Measurements from ENCODE around the gene SECISBP2. TPM values are rescaled to one million over a fixed set of nuclear protein-coding genes. Genes with fewer than 3 reads are reported as not detected.

Gene SECISBP2
- total RNA-seq, 2 donors from 2014 or later, result 54.7 to 65.6 TPM

DNA sequence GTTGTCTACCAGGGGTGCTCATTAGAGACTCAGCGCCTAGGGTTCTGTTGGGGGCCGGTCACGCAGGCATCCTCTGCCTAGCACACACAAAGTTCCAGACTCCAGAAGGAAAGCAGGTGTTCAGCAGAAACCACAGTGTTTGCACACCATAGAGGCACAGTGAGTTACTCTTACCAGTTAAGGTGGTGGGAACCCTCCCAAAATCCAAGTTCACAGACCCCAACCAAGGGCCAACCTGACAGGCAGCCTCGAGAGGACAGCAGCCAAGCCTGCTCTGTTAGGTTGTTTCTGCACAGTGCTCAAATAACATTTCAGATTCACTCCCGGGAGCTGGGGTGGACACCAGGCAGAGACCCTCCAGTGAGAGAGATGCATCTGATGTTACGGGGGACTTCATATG is 36.2 kb downstream of the SECISBP2 start:
- no peak overlapping the region for H3K27ac ChIP-seq
- peaks cover 5 to 62% of the 10 kb centered on the region in 2 donors for H3K36me3 ChIP-seq (replicated peaks in 1 of 2; ENCODE audit: insufficient read depth in 1 of 2, low read depth in 2 of 2)
- H3K4me1 ChIP-seq, result no peaks in the 10 kb centered on the region
- no peaks in the 10 kb centered on the region for H3K9me3 ChIP-seq
- ATAC-seq, result no peak
- TF ChIP-seq, protein P1, sequence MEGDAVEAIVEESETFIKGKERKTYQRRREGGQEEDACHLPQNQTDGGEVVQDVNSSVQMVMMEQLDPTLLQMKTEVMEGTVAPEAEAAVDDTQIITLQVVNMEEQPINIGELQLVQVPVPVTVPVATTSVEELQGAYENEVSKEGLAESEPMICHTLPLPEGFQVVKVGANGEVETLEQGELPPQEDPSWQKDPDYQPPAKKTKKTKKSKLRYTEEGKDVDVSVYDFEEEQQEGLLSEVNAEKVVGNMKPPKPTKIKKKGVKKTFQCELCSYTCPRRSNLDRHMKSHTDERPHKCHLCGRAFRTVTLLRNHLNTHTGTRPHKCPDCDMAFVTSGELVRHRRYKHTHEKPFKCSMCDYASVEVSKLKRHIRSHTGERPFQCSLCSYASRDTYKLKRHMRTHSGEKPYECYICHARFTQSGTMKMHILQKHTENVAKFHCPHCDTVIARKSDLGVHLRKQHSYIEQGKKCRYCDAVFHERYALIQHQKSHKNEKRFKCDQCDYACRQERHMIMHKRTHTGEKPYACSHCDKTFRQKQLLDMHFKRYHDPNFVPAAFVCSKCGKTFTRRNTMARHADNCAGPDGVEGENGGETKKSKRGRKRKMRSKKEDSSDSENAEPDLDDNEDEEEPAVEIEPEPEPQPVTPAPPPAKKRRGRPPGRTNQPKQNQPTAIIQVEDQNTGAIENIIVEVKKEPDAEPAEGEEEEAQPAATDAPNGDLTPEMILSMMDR (IDR thresholded peaks at IDR 0.05), result no peak
- TF ChIP-seq POLR2A (IDR thresholded peaks at IDR 0.05), result no peak
- no peak overlapping the region for H3K4me3 ChIP-seq
- no peak for DNase-seq
- intact Hi-C loops (cut with DNase I), result no loop called here
- H3K27me3 ChIP-seq, result no peaks in the 10 kb centered on the region
- 90 to 97% methylated on average over 6 of the region's 6 CpGs for WGBS, 2 donors

DNA sequence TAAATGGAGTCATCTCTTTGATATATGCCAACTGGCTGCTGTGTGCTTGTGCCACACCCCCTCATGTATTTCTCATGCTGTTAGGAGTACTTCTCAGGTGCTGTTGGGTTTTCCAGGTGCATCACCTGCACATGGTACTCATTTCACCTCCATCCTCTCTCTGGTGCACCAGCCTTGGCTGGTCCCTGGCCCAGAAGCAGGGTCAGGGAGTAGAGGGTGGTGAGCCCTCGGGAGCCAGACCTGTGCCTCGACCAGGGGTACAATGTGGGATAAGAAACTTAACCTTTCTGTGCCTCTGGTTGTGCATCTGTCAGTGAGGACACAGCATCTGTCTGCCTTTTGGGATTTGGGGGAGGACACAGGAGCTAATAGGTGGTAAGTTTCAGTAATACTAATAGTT is 38.5 kb downstream of the SECISBP2 start:
- Histone ChIP-seq H3K9me3 (no peaks in the 10 kb centered on the region), H3K4me1 (no peaks in the 10 kb centered on the region), H3K4me3 (no peak overlapping the region), H3K36me3 (replicated peaks in 1 of 2; ENCODE audit: insufficient read depth in 1 of 2, low read depth in 2 of 2) (peaks cover 0 to 53% of the 10 kb centered on the region in 2 donors), H3K27me3 (no peaks in the 10 kb centered on the region), H3K27ac (no peak overlapping the region)
- 89 to 97% methylated on average over 2 of the region's 2 CpGs for WGBS, 2 donors
- intact Hi-C loops (cut with DNase I), result no loop called here
- TF ChIP-seq, protein P1 (IDR thresholded peaks at IDR 0.05), result no peak
- TF ChIP-seq POLR2A (IDR thresholded peaks at IDR 0.05), result no peak
- no peak for DNase-seq
- no peak for ATAC-seq

DNA sequence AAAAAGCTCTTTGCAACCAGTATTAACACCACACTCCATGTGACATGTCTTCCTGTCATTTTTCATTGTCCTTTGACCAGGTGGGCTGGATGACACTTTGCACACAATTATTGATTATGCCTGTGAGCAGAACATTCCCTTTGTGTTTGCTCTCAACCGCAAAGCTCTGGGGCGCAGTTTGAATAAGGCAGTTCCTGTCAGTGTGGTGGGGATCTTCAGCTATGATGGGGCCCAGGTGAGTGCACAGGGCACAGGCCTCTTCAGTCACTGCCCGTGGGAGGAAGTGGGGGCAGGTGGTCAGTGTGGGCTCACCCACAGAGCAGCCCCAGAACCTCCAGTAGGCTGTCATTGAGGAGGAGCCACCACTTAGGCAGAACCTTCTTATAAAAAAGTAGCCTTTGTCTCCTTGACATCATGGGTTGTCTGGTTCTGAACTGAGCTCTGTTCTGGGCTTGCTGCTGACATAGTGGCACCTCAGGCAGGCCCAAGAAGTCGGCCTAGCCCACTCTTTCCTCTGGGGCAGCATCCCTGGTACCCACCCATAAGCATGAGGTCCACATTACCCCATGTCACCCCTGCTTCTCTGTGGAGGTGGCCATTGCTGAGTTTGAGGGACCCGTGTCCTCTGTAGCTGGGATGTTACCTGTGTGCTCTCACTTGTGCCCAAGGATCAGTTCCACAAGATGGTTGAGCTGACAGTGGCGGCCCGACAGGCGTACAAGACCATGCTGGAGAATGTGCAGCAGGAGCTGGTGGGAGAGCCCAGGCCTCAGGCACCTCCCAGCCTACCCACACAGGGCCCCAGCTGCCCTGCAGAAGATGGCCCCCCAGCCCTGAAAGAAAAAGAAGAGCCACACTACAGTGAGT is 39.3 kb downstream of the SECISBP2 start:
- DNase-seq (no peak), ATAC-seq (no peak)

DNA sequence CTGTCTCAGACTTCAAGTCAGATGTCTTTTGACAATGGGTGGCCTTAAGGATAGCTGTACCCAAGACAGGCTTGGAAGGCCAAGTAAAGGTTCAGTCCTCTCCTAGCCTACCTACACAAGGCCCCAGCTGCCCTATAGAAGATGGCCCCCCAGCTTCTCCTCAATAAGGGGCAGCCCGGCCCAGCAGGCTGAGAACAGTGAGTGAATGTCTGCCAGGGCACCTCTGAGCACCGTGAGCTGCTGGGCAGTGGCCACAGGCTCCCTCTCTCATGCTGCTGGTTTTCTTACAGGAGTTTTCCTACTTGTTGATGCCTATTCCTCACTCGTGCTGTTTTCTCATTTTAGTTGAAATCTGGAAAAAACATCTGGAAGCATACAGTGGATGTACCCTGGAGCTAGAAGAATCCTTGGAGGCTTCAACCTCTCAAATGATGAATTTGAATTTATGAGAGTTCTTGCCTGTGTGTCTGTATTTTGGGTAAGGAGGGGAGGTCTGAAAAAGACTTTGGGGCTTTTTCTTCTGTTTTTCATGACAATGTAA is 40.1 kb downstream of the SECISBP2 start:
- TF ChIP-seq POLR2A (IDR thresholded peaks at IDR 0.05), result no peak
- TF ChIP-seq, protein P1 (IDR thresholded peaks at IDR 0.05), result no peak
- Histone ChIP-seq H3K27ac (no peak overlapping the region), H3K27me3 (no peaks in the 10 kb centered on the region), H3K36me3 (replicated peaks in 1 of 2; ENCODE audit: insufficient read depth in 1 of 2, low read depth in 2 of 2) (peaks cover 0 to 46% of the 10 kb centered on the region in 2 donors), H3K9me3 (no peaks in the 10 kb centered on the region), H3K4me1 (no peaks in the 10 kb centered on the region), H3K4me3 (no peak overlapping the region)
- WGBS, 2 donors, result 83 to 90% methylated on average over 3 of the region's 3 CpGs
- ATAC-seq (no peak), DNase-seq (no peak)
- intact Hi-C loops (cut with DNase I), result no loop called here

More for the DNA sequence above, 39.3 kb downstream of the SECISBP2 start:
- peaks cover 0 to 50% of the 10 kb centered on the region in 2 donors for H3K36me3 ChIP-seq (replicated peaks in 1 of 2; ENCODE audit: insufficient read depth in 1 of 2, low read depth in 2 of 2)
- no peaks in the 10 kb centered on the region for H3K9me3 ChIP-seq
- 87 to 95% methylated on average over 6 to 7 of the region's 8 CpGs for WGBS, 2 donors
- intact Hi-C loops (cut with DNase I), result no loop called here
- H3K27ac ChIP-seq, result no peak overlapping the region
- no peaks in the 10 kb centered on the region for H3K27me3 ChIP-seq
- H3K4me1 ChIP-seq, result no peaks in the 10 kb centered on the region
- TF ChIP-seq, protein P1 (IDR thresholded peaks at IDR 0.05), result no peak
- TF ChIP-seq POLR2A (IDR thresholded peaks at IDR 0.05), result no peak
- H3K4me3 ChIP-seq, result no peak overlapping the region

All from body of pancreas (tissue), 4 donors.